ENCODE measurements around the gene RELN. TPM values are rescaled to one million over a fixed set of nuclear protein-coding genes. Genes with fewer than 3 reads are reported as not detected.
"Not testable (repeated sequence)": the region's sequence is repeated elsewhere in the genome, so short reads cannot be mapped to it uniquely, and the experiment has no call there.

RELN gene
- total RNA-seq, 1 donor from 2014 or later = 31.9 TPM

DNA sequence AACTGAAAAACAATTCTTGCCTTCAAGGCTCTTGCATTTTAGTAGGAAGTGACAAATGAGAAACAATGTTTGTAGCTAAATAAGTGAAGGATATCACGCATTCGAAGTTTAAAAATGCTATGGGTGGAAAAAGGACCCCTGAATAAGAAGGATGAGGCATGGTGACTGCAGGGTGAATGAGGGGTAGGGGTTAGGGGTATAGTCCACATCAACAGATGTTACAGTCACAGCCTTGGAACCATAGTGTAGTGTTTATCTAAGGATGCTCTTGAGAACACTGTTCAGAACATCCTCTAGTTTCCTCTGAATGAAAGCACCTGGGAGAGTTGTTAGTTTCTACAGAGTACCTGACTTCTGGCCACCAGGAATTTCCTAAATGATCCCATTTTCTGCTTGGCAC, 157.0 kb downstream of the RELN start:
- no peak for DNase-seq

- DNase-seq = no peak
Measured at GRCh38 chr7:103824251-103824650, 165.2 kb downstream of the RELN start.

DNA sequence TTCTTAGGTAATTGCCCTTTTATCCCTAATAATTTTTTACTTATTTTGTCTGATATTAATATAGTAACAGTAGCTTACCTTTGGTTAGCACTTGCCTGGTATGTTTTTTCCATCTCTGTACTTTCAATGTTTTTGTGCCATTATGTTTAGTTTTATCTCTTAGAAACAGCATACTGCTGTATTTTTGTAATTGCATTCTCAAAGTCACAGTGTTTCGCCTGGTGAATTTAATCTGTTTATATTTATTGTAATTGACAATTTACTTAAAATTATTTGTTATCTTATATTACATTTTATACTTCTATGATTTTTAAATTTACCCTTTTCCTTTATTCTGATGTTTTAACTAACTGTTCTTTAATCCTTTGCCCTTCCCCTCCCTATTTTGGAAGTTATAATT, 166.4 kb downstream of the RELN start:
- no peak for DNase-seq

DNA sequence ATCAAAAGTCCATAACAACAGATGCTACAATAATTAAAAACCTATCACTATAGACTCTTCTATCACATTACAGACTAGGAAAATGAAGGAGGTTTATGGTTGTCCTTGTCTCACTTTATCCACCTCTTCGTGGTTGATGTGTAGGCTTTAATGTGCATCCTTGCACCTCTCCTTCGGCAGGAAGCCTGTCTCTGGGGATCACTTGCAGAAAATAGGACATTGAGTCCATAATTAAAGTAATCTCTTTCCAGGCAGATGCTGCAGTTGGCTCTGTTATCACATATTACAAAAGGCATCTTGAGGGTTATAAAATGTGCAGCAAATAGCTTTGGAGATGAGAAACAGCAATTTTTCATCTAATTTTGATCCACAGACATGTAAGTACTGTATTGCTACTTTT, 168.4 kb downstream of the RELN start:
- DNase-seq = no peak

GRCh38 chr7:103815972-103816371, 173.5 kb downstream of the RELN start:
- DNase-seq = not testable (repeated sequence)

DNA sequence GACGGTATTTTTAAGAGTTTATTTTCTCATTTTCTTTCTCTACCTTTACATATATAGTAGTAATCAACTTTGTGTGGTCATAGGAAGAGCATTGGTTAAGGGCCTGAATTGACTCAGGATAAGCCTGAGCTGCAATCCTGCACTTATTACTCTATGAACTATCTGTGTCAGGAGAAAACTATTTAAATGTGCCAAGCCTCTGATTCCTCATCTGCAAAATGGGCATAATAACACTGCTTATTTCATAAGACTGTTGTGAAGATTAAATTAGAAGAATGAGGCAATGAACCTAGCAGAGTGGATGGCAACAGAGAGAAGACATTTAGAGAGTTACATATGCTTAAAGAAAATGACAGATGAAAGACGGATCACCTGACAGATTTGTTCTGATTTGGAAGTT, 175.5 kb downstream of the RELN start:
- DNase-seq = no peak

- DNase-seq = no peak
Measured at GRCh38 chr7:103811997-103812396, 177.5 kb downstream of the RELN start.

GRCh38 chr7:103811290-103811689, 178.2 kb downstream of the RELN start:
- DNase-seq = no peak

DNA sequence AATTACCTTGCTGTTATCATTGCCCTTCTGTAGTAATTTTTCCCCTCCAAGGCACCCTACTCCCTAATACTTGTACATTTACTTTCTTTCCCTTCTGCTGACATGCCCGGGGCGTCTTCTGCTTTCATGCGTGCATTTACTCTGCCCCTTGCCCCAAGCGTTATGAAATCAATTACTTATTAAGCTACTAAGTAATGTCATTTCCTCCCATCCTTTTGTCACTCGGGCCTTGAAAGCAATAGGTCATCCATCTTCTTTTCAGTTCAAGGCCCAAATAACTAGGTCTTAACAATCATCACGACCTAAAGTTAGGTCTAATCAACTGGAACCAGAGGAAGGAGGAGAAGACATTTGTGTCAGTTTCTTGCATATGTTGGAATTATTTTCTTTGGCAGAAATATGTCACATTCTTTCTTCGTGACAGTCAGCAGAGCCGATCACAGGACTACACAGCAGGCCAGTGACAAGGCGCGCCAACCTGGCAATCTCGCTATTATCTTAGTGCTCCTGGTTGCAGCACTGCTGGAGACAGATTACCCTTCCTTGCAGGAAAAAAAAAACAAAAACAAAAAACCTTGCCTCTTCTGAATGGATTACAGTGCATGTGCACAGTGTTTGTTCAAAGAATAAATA, 179.2 kb downstream of the RELN start:
- DNase-seq = no peak

DNA sequence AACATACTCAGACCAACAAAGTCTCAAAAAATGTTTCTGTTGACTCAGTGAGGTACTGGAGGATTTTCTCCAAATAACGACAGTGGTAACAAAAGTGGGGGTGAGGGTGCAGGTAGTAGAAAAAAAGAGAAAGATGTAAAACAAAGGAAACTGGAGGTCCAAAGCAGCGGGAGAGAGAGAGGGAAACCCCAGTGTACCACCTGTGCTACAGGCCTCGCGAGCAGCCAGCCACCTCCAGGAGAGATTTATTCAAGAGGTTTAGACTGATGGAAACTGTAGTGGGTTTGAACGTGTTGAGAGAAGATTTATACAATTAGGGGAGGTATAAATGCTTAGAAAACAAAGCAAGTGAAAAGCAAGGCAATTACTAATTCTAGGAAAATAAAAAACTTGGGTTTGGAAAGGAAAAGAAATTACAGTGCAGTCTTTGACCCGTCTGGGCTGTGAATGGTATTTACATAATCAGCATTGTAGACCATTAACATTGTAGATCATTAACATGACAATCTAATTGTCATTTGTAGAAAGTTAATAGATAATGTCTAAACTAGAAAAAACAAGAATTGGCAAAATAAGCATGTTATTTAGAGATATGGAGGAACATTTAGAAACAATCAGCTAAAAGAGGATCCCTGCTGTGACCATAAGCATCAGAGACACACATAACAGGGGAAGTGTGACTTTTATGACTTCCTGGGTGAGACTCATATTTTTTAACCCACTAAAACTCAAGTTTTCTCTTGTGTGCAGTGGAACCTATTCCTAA, 180.0 kb downstream of the RELN start:
- DNase-seq = no peak

GRCh38 chr7:103805346-103805745, 184.1 kb downstream of the RELN start:
- DNase-seq = no peak

DNA sequence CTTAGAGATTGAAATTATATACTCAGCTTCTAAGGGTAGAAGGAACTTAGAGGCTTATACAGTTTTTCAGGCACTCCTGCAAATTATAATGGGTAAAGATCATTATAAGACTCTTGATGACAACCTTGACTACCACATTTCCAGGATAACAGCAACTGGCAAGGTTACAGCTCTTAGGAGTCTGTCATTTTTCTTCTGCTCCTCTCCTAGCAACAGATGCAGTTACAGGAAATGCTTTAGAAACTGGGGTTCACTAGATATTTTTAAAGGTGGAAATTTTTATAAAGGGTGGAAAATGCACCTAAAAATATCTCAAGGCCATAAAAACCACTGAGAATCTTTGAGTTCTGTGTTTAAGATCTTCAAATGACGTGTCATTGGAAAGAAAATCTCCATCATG, 185.8 kb downstream of the RELN start:
- DNase-seq = no peak

GRCh38 chr7:103799298-103799697, 190.2 kb downstream of the RELN start:
- no peak for DNase-seq

GRCh38 chr7:103797647-103798307, 191.7 kb downstream of the RELN start:
- DNase-seq = no peak

GRCh38 chr7:103796327-103796962, 193.0 kb downstream of the RELN start:
- DNase-seq = peak; percentile 4

DNA sequence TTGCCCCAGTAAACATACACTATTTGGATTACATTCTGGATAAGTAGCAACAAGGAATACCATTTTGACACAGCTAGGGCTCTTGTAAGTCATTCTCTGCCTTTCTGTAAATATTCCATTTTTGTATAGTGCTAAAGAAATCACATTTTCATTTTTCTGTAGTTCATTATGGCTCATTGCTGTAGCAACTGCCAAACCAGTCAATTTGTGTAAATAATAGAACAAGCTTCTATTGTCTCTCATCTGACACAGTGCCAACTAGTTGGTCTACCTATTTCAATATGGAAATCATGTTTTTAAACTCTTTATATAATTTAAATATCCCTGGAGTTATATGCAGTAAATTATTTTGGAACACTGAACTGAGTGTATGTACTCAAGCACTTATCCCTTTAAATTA, 193.7 kb downstream of the RELN start:
- peak; percentile 39 for DNase-seq

DNA sequence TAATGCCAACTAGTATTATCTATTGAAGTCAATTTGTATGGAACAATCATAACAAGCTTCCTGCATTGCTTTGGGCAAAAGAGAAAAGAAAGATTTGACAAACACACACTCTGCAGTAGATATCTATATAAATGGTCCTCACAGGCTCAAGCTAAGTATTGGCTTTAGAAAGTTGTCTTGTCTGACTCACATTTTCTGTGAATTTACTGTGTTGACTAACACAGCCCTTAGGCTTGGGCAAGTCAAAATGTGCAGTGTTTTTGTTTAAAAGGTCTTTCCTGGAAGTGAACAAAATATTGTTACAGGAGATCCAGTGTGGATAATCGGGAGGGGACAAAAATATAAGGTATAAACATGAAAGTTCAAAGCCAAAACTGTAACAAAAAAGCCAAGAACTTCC, 194.4 kb downstream of the RELN start:
- no peak for DNase-seq

DNA sequence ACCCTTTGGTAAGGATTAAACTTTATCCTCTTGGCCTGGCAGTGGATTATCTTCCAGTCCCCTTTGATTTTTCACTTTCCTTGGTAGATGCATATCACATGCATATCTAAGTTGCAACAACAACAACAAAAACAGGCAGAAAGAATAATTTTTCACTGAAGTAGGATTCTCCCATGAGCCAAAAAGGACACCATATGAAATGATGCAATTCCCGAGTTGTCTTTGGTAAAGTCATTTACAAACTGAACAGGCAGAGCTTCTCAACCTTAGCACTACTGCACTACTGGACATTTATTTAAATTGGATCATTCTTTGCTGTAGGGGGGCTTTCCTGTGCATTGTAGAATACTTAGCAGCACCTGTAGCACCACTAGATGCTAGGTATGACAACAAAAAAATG, 195.0 kb downstream of the RELN start:
- no peak for DNase-seq

GRCh38 chr7:103793614-103794013, 195.8 kb downstream of the RELN start:
- DNase-seq = no peak

DNA sequence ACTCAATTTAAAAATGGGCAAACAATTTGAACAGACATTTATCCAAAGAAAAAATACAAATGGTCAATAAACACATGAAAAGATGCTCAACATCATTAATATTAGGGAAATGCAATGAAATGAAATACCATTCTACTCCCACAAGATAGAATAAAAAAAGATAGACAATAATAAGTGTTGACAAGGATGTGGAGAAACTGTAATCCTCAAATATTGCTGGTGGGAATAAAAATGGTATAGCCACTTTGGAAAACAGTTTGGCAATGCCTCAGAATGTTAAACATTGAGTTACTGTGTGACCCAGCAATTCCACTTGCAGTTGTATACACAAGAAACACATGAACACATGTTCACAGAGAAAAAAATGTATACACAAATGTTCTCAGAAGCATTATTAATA, 197.6 kb downstream of the RELN start:
- no peak for DNase-seq

GRCh38 chr7:103787041-103787440, 202.4 kb downstream of the RELN start:
- DNase-seq = not testable (repeated sequence)

DNA sequence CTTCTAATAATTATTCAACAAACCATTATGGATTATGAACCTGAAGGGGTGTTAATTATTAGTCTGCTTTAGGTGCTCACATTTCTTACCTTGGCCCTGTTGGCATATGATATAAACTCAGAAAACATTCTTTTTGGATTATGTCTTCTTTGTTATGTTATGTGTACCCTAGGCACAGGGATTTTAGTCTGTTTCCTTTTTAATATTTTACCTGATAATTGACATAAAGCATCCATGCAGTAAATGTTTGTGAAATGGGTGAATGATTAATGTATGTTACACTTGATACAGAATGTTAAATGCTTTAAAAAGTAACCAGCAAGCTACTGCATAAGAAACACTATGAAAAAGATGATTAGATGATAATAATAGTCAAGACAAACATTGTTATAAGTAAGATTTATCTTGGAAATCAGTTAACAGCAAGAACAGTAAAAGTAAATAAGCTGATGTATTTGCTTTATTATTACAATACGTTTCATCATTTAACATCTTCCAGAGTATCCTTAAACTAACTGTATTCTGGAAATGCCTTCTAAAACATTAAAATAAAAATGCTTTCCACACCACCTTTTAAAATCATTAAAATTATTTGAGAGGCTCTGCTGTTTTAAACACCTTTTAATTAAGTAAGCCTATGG, 204.7 kb downstream of the RELN start:
- no peak for DNase-seq

DNA sequence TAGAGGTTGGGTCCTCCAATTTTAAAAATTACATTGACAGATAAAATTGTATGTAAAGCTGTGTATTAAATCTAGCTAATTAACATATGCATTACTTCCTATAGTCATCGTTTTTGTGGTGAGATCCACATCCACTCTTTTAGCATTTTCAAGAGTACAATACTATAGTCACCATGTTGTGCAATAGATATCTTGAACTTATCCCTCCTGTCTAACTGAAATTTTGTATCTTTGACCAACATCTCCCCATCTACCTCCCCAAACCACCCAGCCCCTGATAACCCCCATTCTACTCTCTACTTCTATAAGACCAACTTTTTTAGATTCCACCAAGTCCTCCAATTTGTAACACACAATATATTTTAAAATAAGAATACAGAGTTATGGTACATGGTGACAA, 208.0 kb downstream of the RELN start:
- no peak for DNase-seq
